GM15510 (cell line): ENCODE measurements around the gene AKR1C8.

ENCODE experiments used
- POLR2A ChIP-seq: IDR thresholded peaks from 3 replicates; pipeline ENCODE4 v1.6.1; 2011; ENCODE audit warnings: borderline replicate concordance; ENCODE audit not compliant: insufficient read length; ENCODE audit errors: extremely low read depth

Gene AKR1C8

DNA sequence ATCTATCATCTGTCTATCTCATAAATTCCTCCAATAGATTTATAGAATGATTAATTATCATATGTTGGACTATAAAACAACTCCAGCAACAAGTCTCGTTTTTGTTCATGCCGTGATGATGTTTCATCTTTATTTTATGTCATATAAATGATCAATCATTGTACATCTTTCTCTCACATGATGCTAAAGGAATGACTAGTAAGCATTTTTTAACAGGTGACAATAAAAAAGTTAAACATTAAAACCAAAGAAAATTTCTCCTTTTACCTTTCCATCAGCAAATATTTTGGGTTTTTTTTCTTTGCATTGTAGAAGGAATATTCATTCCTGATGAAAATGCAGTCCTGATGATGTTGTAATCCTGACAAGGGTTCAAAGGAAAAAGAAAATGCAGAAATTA, 49.4 kb downstream of the AKR1C8 start:
- no peak for TF ChIP-seq POLR2A

DNA sequence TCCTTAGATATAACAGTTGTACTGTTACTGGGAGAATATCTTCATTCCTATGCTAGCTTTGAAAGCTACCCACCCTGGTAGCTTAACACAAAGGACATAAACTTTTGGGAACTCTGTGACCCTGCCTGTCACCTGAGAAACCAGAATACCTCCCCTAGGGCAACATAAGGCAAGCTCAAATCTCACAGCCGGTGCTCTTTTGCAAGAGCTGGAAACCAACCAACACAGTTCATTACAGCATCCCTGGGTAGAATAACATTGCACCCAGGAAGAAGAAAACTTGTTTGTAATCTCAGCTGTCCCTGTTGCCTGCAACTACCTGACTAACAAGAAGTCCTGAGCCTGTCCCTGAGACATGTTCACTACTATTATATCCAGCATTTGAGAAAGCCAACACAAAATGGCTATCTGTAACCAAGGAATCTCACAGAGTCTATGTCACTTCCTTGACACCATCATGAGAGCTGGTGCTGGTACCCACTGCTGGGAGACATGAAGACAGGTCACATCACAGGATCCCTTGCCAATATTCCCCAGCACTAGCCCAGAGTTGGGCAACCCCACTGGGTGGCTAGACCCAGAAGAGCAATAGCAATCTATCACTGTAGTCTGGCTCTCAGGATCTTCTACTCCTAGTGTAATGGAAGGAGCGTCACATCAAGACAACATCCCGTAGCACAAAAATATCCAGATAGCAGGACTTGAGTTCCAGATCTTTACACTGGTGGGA, 59.5 kb downstream of the AKR1C8 start:
- no peak for TF ChIP-seq POLR2A

DNA sequence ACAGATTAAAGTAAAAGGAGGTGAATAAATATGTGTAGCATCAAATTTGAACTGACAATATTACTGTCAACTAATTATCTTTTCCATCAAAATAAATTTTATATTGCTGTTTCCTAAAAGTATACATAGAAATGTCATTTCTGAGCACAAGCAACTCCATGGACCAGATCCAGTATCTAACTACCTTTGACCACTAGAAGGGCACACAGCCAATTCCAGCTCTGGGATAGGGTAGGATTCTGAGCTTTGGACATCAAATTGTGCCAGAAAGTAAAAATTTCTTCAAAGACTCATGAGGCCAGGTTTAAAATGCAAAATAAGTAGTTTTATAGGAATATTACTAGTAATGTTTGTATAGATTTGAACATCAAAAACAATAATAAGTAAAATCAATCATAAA, 61.1 kb downstream of the AKR1C8 start:
- no peak for TF ChIP-seq POLR2A

DNA sequence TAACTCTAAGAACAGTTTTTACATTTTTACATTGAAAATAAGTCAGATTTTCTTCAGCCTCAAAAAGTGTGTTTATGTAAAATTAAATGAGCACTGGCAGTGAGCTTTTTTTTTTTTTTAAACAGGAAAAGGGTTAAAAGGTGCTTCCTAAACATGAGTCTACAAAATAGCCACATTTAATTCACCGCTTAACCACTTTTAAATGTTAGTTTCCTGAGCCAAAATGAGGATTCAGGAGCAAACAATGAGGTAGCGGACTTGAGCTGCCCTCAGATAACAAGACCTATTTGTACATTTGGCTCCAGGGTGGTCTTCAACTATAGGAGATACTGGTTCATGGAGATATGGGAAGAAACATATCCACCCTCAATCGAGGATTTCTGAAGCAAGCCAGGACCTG, 67.9 kb downstream of the AKR1C8 start:
- no peak for TF ChIP-seq POLR2A

DNA sequence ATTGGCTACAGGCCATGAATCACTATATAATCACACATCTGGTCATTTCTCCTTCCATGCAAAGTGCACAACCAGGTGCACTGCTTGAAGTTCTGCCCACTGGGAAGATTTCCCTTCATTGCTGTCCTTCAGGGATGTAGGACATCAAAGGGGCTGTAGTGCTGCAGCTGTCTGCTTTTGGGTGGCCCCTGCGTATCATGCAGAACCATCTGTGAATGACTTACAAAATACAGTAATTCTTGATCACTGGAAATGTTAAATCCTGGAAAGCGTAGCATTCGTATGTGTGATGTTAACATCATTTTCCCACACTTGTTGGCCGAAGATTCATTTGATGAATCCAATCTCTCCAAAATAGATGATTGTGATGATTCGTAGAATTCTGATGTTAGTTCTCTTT, 68.3 kb downstream of the AKR1C8 start:
- no peak for TF ChIP-seq POLR2A

DNA sequence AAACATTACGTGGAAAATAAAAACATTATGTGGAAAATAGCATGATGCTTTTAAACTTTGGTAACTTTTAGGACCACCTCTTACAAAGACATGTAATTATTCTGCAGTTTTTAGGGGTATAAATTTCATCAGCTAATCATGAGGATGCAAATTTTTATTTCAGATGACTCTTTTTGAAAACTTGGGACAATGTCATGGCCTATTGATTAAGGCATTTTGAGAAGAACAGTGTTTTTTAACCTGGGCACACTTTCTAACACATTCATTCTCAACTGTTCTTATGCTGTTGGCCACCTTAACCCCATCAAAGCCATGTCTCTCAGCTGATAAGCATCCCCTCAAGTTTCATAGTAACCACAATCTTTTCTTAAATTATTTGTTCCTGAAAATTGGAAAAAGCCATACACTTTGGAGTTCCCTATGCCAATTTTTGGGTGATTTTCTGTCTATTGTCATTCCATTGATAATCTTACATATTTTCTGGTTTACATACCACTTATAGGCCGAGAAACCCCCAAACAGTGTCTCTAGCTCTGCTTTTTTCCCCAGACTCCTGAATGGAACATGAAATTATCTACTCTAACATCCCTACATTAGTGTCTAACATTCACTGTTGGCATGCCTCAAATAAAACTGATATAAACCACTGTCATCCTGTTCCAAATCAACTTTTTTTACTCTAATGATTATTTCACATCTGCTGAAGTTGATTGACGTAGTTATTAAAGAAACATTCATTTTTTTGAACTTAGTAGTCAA, 76.1 kb downstream of the AKR1C8 start:
- TF ChIP-seq POLR2A, result no peak

DNA sequence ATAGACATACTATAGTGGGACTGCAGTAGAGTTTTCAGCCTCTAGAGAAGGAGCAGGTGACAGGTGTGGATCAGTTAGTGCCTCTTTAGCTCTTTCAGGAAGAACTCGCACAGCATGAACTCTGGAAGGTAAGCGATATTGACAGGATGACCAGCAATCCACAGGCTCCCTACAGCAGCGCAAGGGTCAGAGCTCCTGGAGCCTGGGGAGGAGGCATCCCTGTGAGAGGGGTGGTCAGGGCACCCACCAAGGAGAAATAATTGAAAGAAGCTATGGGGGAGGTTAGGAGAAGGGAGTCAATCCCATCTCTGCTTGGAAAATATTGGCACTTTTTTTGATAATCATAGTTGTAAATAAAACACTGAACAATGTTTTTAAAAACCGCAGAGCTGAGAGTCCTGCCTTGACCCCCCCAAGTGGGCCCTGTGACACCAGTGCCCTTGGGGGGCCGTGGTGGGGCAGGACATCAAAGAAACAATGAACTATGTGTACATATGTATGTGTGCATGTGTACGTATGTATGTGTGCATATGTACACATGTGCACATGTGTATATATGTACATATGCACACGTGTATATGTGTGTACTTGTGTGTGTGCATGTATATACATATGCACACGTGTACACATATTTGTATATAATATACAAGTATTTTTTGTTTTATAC, 77.0 kb downstream of the AKR1C8 start:
- no peak for TF ChIP-seq POLR2A

DNA sequence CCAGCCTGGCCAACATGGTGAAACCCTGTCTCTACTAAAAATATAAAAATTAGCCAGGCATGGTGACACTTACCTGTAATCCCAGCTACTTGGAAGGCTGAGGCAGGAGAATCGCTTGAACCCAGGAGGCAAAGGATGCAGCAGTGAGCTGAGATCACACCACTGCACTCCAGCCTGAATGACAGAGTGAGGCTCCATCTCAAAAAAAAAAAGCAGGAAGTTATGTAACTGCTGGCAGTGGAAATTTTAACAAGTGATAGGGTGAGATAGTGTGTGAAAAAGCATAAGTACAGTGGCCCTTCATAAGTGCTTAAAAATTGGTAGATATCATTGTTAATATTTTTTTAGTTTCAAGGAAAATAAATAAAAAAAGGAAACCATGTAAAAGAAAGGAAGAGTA, 78.4 kb downstream of the AKR1C8 start:
- TF ChIP-seq POLR2A, result no peak

DNA sequence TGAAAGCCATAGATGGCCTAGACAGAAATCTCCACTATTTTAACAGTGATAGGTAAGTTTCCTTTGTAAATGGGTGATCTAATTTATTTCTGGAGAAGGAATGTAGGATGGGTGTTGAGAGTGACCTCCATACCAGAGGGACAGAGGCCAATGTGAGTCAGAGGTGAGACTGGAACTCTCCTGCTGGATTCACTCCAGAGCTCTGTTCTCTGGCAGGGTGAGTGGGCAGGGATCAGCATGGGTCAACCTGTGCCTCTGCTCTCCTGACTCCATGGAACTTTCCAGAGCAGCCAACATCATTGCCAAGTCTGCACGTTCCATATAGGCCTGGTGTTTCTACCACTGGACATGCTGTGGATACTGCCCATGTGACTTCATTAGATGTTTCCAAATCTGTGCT, 79.3 kb downstream of the AKR1C8 start:
- TF ChIP-seq POLR2A, result no peak
